Esophagus squamous epithelium (tissue), 5 donors: ENCODE data around the gene TANC1. TPM values are rescaled to one million over a fixed set of nuclear protein-coding genes. Genes with fewer than 3 reads are reported as not detected.

ENCODE experiments used
- DNase-seq: peaks from one replicate; lab custom pipeline; 2025; lab: John Stamatoyannopoulos, UW
- H3K27ac ChIP-seq, 4 donors: fragments of 200-600 bp; sonication (generic); one replicate each; pipeline ENCODE4 v1.5.1; 2016 to 2019; ENCODE audit warnings: mild to moderate bottlenecking in 1 of 4
- H3K27me3 ChIP-seq, 4 donors: fragments of 200-600 bp; sonication (generic); 1 replicate in 3 of 4; 2 replicates in 1 of 4; pipeline versions ENCODE4 v1.5.1 to v1.6.0; 2017 to 2021; ENCODE audit warnings: antibody characterized with exemption in 1 of 4
- H3K36me3 ChIP-seq, 3 donors: fragments of 200-600 bp; sonication (generic); one replicate each; pipeline ENCODE4 v1.5.1; 2016 to 2019
- H3K4me1 ChIP-seq, 3 donors: fragments of 200-600 bp; sonication (generic); one replicate each; pipeline ENCODE4 v1.5.1; 2017 to 2019
- H3K4me3 ChIP-seq, 4 donors: fragments of 200-600 bp; sonication (generic); 1 replicate in 3 of 4; 2 replicates in 1 of 4; pipeline ENCODE4 v1.5.1; 2016 to 2019; ENCODE audit warnings: mild to moderate bottlenecking in 2 of 4, moderate library complexity in 1 of 4
- H3K9me3 ChIP-seq, 3 donors: fragments of 200-600 bp; sonication (generic); one replicate each; pipeline ENCODE4 v1.5.1; 2016 to 2019
- POLR2A ChIP-seq, 4 donors: fragments of 450-650 bp; IDR thresholded peaks; one replicate each; pipeline ENCODE4 v1.6.1; 2017; ENCODE audit warnings: antibody characterized with exemption in 4 of 4, mild to moderate bottlenecking in 4 of 4, moderate library complexity in 3 of 4
- WGBS, 2 donors: methylation state at CpG; one replicate each; pipeline ENCODE4 v1.1.5; 2018; 5-methylcytosine and 5-hydroxymethylcytosine counted together
- intact Hi-C: fragments of 100-400 bp; cut with DNase I; formaldehyde crosslinking; loops from one replicate; pipeline ENCODE4 v1.15.0; 2022
- total RNA-seq, 4 donors: library from RNA; depleted of rRNA; stranded (reverse); fragments of >200 nt; gene quantifications; one replicate each; pipeline ENCODE4 v1.1.0, GENCODE V29; 2016
- TF ChIP-seq, protein P1 (sequence below), 6 experiments: fragments of 450-650 bp in 4 of 6; fragments of 200-600 bp in 2 of 6; sonication (generic) in 2 of 6; IDR thresholded peaks; one replicate each; pipeline ENCODE4 v1.5.1; 2016 to 2019; ENCODE audit warnings: antibody characterized with exemption in 6 of 6, mild to moderate bottlenecking in 4 of 6, moderate library complexity in 4 of 6
- donor health status: DM: yes; HTN: yes; CAD: no.

Gene TANC1
- total RNA-seq, 4 donors from 2014 or later = 29.4 to 54.5 (median 42.2) TPM

GRCh38 chr2:159195697-159196096 is 227.3 kb downstream of the TANC1 start:
- intact Hi-C loops = no loop called here
- no peaks in the 10 kb centered on the region for H3K4me1 ChIP-seq
- TF ChIP-seq, protein P1, sequence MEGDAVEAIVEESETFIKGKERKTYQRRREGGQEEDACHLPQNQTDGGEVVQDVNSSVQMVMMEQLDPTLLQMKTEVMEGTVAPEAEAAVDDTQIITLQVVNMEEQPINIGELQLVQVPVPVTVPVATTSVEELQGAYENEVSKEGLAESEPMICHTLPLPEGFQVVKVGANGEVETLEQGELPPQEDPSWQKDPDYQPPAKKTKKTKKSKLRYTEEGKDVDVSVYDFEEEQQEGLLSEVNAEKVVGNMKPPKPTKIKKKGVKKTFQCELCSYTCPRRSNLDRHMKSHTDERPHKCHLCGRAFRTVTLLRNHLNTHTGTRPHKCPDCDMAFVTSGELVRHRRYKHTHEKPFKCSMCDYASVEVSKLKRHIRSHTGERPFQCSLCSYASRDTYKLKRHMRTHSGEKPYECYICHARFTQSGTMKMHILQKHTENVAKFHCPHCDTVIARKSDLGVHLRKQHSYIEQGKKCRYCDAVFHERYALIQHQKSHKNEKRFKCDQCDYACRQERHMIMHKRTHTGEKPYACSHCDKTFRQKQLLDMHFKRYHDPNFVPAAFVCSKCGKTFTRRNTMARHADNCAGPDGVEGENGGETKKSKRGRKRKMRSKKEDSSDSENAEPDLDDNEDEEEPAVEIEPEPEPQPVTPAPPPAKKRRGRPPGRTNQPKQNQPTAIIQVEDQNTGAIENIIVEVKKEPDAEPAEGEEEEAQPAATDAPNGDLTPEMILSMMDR (IDR thresholded peaks at IDR 0.05) = no peak
- H3K9me3 ChIP-seq = no peaks in the 10 kb centered on the region
- H3K4me3 ChIP-seq = no peak overlapping the region
- H3K27me3 ChIP-seq = no peaks in the 10 kb centered on the region
- H3K36me3 ChIP-seq = peaks cover 0 to 100% (median 26%) of the 10 kb centered on the region in 3 donors
- no peak overlapping the region for H3K27ac ChIP-seq
- WGBS, 2 donors = 92% methylated on average over 6 of the region's 6 CpGs
- no peak for DNase-seq

GRCh38 chr2:159196393-159196925 is 228.0 kb downstream of the TANC1 start:
- Histone ChIP-seq H3K4me3 (no peak overlapping the region), H3K9me3 (no peaks in the 10 kb centered on the region), H3K27ac (no peak overlapping the region), H3K36me3 (peaks cover 0 to 100% (median 26%) of the 10 kb centered on the region in 3 donors), H3K4me1 (peaks cover 0 to 2% (median 0%) of the 10 kb centered on the region in 3 donors), H3K27me3 (no peaks in the 10 kb centered on the region)
- TF ChIP-seq, protein P1 (IDR thresholded peaks at IDR 0.05) = no peak
- TF ChIP-seq POLR2A (IDR thresholded peaks at IDR 0.05) = no peak
- no peak for DNase-seq
- intact Hi-C loops = no loop called here
- 87 to 96% methylated on average over 6 to 7 of the region's 14 CpGs for WGBS, 2 donors

GRCh38 chr2:159199236-159199635 is 230.8 kb downstream of the TANC1 start:
- H3K27ac ChIP-seq = no peak overlapping the region
- H3K4me1 ChIP-seq = peaks cover 0 to 8% (median 0%) of the 10 kb centered on the region in 3 donors
- intact Hi-C loops = no loop called here
- no peaks in the 10 kb centered on the region for H3K9me3 ChIP-seq
- H3K4me3 ChIP-seq = no peak overlapping the region
- peaks cover 0 to 100% (median 26%) of the 10 kb centered on the region in 3 donors for H3K36me3 ChIP-seq
- H3K27me3 ChIP-seq = no peaks in the 10 kb centered on the region
- DNase-seq = no peak
- no peak for TF ChIP-seq POLR2A (IDR thresholded peaks at IDR 0.05)
- TF ChIP-seq, protein P1 (IDR thresholded peaks at IDR 0.05) = no peak
- WGBS, 2 donors = 87 to 94% methylated on average over 9 of the region's 9 CpGs

- H3K36me3 ChIP-seq = peaks cover 0 to 100% (median 19%) of the 10 kb centered on the region in 3 donors
- no peak overlapping the region for H3K4me3 ChIP-seq
- intact Hi-C loops = no loop called here
- no peaks in the 10 kb centered on the region for H3K9me3 ChIP-seq
- 87 to 94% methylated on average over 4 of the region's 4 CpGs for WGBS, 2 donors
- no peak for TF ChIP-seq POLR2A (IDR thresholded peaks at IDR 0.05)
- TF ChIP-seq, protein P1 (IDR thresholded peaks at IDR 0.05) = no peak
- no peaks in the 10 kb centered on the region for H3K27me3 ChIP-seq
- peaks cover 0 to 8% (median 0%) of the 10 kb centered on the region in 3 donors for H3K4me1 ChIP-seq
- peak overlapping the region in 1 of 4 donors; percentile 19 for H3K27ac ChIP-seq
- DNase-seq = no peak
These were observed 231.5 kb downstream of the TANC1 start for GRCh38 chr2:159199761-159200465.

DNA sequence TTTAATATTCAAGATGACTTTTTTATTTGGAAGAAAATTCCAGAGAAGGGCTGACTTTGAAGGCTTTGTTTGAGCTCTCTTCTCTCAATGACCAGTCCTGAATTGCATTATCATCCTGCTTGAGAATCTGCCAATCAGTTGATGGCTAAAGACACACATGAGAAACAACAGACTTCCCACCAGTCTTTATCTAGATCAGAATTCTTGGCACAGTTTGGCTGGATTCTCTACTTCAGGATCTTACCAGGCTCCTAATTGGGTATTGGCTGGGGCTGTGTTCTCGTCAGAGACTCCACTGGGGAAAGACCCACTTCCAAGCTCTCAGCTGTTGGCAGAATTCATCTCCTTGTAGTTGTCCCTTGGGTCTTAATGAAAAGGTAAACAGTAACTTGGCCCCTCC is 232.1 kb downstream of the TANC1 start:
- DNase-seq = no peak
- intact Hi-C loops = no loop called here
- TF ChIP-seq, protein P1 (IDR thresholded peaks at IDR 0.05) = no peak
- no peak for TF ChIP-seq POLR2A (IDR thresholded peaks at IDR 0.05)
- peaks cover 0 to 8% (median 0%) of the 10 kb centered on the region in 3 donors for H3K4me1 ChIP-seq
- 29 to 85% methylated on average over 1 of the region's 1 CpG for WGBS, 2 donors
- no peaks in the 10 kb centered on the region for H3K9me3 ChIP-seq
- no peaks in the 10 kb centered on the region for H3K27me3 ChIP-seq
- H3K36me3 ChIP-seq = peaks cover 0 to 100% (median 16%) of the 10 kb centered on the region in 3 donors
- H3K27ac ChIP-seq = no peak overlapping the region
- H3K4me3 ChIP-seq = no peak overlapping the region
